Gastrocnemius medialis (tissue), 4 donors: ENCODE measurements around the gene DNMT1.

ENCODE experiments used
- CTCF ChIP-seq, 5 experiments: fragments of 450-650 bp in 3 of 5; fragments of 200-600 bp in 2 of 5; sonication (generic) in 2 of 5; IDR thresholded peaks in 4 of 5; conservative IDR thresholded peaks in 1 of 5; 1 replicate in 4 of 5; 2 replicates in 1 of 5; pipeline ENCODE4 v1.5.1; 2016 to 2019; ENCODE audit warnings: antibody characterized with exemption in 5 of 5, mild to moderate bottlenecking in 3 of 5, moderate library complexity in 3 of 5
- POLR2A ChIP-seq, 2 donors: fragments of 450-650 bp; IDR thresholded peaks; one replicate each; pipeline ENCODE4 v1.6.1; 2017; ENCODE audit warnings: antibody characterized with exemption in 2 of 2, mild to moderate bottlenecking in 2 of 2, moderate library complexity in 2 of 2

GRCh38 chr19:10087296-10088061 lies 107.3 kb downstream of the DNMT1 start:
- TF ChIP-seq CTCF (IDR thresholded peaks at IDR 0.05 in 4 of 5, conservative IDR thresholded peaks at IDR 0.05 in 1 of 5) (no peak), POLR2A (IDR thresholded peaks at IDR 0.05) (no peak)
